ENCODE data around the gene SMG6. TPM values are rescaled to one million over a fixed set of nuclear protein-coding genes. Genes with fewer than 3 reads are reported as not detected.
A peak's percentile ranks its signal among the peaks of the same experiment; 100 is the strongest.

Gene SMG6
- total RNA-seq, 1 experiment from 2014 or later, result 28.6 TPM

- H3T11ph ChIP-seq (ENCODE audit: low read length), result no peak overlapping the region
- no peaks in the 10 kb centered on the region for H3K9me3 ChIP-seq (ENCODE audit: control insufficient read depth, low read depth, low read length)
- H3K23me2 ChIP-seq (ENCODE audit: insufficient read length, low read depth, low read length, poor library complexity, severe bottlenecking), result peaks cover 23% of the 10 kb centered on the region
- H3K4me1 ChIP-seq (ENCODE audit: insufficient read depth, low read length), result no peaks in the 10 kb centered on the region
- H3K4me1 Mint-ChIP-seq, result peaks cover 12 to 26% of the 10 kb centered on the region in 2 experiments
- H3K79me2 ChIP-seq (ENCODE audit: insufficient read depth, low read length), result no peaks in the 10 kb centered on the region
- H3K79me1 ChIP-seq (ENCODE audit: insufficient read depth, low read depth, low read length, poor library complexity, severe bottlenecking), result no peaks in the 10 kb centered on the region
- H3K4ac ChIP-seq (ENCODE audit: low read depth, low read length), result no peak overlapping the region
- no peak overlapping the region for H3K27ac Mint-ChIP-seq
- H3K9me3 Mint-ChIP-seq, result peaks cover 5 to 6% of the 10 kb centered on the region in 2 experiments; a peak in 4 of 5 replicates
- no peak overlapping the region for H3K56ac ChIP-seq (ENCODE audit: insufficient read length, low read depth, low read length)
- H3K27me3 Mint-ChIP-seq (ENCODE audit: low read depth), result peaks cover 62% of the 10 kb centered on the region
- H3K4me2 ChIP-seq (ENCODE audit: insufficient read depth, insufficient read length, low read length), result no peak overlapping the region
- H3K4me3 Mint-ChIP-seq, result peak overlapping the region in 1 of 2 experiments; percentile 62; a peak in 1 of 5 replicates
- no peak overlapping the region for H4K5ac ChIP-seq (ENCODE audit: insufficient read length, low read depth, low read length)
- no peak overlapping the region for H2BK12ac ChIP-seq (ENCODE audit: insufficient read length, low read depth, low read length)
- TF ChIP-seq CTCF (conservative IDR thresholded peaks at IDR 0.05), result no peak
- WGBS (ENCODE audit: extremely low coverage, insufficient read length, low lambda C conversion rate), result no CpG with 5 or more reads among the region's 5 CpGs
- no peaks in the 10 kb centered on the region for H4K20me1 ChIP-seq (ENCODE audit: control insufficient read depth, insufficient read depth, insufficient read length)
- no peak overlapping the region for H3K23ac ChIP-seq (ENCODE audit: insufficient read length, low read depth, low read length)
- no peak overlapping the region for H3K9ac ChIP-seq (ENCODE audit: extremely low read depth, insufficient read length, low read length)
- no peak overlapping the region for H3K27ac ChIP-seq (ENCODE audit: insufficient read length, low read depth, low read length)
- H2BK5ac ChIP-seq (ENCODE audit: insufficient read length, low read length), result no peak overlapping the region
- no peak overlapping the region for H2AK5ac ChIP-seq (ENCODE audit: insufficient read length, low read length)
- no peak overlapping the region for H2BK20ac ChIP-seq (ENCODE audit: low read depth, low read length, poor library complexity, severe bottlenecking)
- no peak overlapping the region for H4K8ac ChIP-seq (replicated peaks; ENCODE audit: insufficient read length, low read depth, low read length)
- no peak for DNase-seq
- no peak overlapping the region for H2AFZ ChIP-seq (ENCODE audit: low read length)
- H3K18ac ChIP-seq (ENCODE audit: insufficient read length, low read depth, low read length), result no peak overlapping the region
- H3K27me3 ChIP-seq (ENCODE audit: insufficient read depth, low read length), result peaks cover 51% of the 10 kb centered on the region
- H3K36me3 Mint-ChIP-seq (ENCODE audit: insufficient read depth in 1 of 3, low read depth in 3 of 3), result no peaks in the 10 kb centered on the region; a peak in 1 of 7 replicates
- H2BK15ac ChIP-seq (ENCODE audit: low read depth, low read length), result no peak overlapping the region
- H4K91ac ChIP-seq (ENCODE audit: insufficient read length, low read depth, low read length), result no peak overlapping the region
- no peak overlapping the region for H3K14ac ChIP-seq (ENCODE audit: insufficient read depth, low read length)
- no peak overlapping the region for H2BK120ac ChIP-seq (ENCODE audit: low read depth, low read length, poor library complexity, severe bottlenecking)
These were observed 275.4 kb downstream of the SMG6 start for GRCh38 chr17:2028234-2028614.
